ENCODE results near the gene MAP7D1. TPM values are rescaled to one million over a fixed set of nuclear protein-coding genes. Genes with fewer than 3 reads are reported as not detected.

The MAP7D1 gene
- total RNA-seq, 1 donor from 2014 or later: 71.0 TPM

DNA sequence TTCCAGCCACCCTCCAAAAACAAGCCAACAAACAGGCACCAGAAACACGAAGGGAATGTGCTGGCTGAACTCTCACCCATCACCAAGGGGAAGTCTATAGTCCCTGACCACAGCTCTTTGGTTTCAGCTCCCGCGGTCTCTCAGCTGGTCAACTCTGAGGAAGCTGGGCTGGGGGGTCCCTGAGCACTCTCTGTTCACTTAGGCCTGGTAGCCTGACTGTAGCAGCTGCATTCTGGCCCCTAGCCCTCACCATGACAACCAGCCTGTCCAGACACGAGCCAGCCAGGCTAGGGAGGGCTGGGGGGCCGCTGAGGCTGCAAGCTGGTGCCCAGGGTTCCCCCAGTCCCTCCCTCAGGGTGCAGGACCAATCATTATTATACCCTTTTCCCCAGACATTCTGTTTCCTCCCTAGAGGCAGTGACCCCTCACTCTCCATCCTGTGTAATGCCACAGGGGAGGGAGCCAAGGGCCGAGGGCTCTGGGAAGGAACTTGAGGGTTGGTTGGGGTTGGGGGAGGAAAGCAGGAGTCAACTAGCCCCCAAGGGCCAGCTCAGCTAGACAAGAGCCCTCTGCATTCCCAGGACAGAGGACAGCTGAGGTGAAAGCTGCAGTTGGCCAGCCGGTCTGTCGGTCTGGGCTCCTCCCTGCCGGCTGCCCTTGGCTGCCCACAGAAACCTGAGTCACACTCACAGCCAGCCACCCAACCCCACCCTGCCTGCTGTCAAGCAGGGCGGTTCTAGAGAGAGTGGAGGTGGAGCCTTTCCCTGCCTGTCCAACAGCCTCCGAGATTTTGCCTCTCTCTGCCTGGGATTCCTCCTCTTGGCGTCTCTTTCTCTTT lies 5.4 kb upstream of the MAP7D1 start:
- Histone ChIP-seq H3K36me3 (ENCODE audit: control insufficient read depth in 3 of 3, insufficient read depth in 3 of 3, low read length in 3 of 3) (peaks cover 0 to 4% (median 0%) of the 10 kb centered on the region in 3 donors), H3K4me1 (ENCODE audit: control insufficient read depth in 3 of 3, insufficient read depth in 3 of 3, low read length in 3 of 3) (peaks cover 51 to 70% (median 57%) of the 10 kb centered on the region in 3 donors), H3K4me3 (ENCODE audit: low read length in 3 of 3) (peak overlapping the region; percentile 45 to 63 (median 56)), H3K9me3 (ENCODE audit: control insufficient read depth in 3 of 3, low read length in 3 of 3) (no peaks in the 10 kb centered on the region), H3K9ac (ENCODE audit: low read depth in 1 of 3, low read length in 3 of 3) (peak overlapping the region; percentile 74 to 94 (median 83)), H3K27me3 (ENCODE audit: control insufficient read depth in 3 of 3, insufficient read depth in 3 of 3, low read length in 3 of 3) (no peaks in the 10 kb centered on the region), H3K27ac (ENCODE audit: low read depth, low read length) (peak overlapping the region; percentile 96)

GRCh38 chr1:36151134-36151844 lies 4.7 kb upstream of the MAP7D1 start:
- peaks cover 51 to 71% (median 57%) of the 10 kb centered on the region in 3 donors for H3K4me1 ChIP-seq (ENCODE audit: control insufficient read depth in 3 of 3, insufficient read depth in 3 of 3, low read length in 3 of 3)
- H3K4me3 ChIP-seq (ENCODE audit: low read length in 3 of 3): peak overlapping the region; percentile 15 to 56 (median 45)
- H3K27ac ChIP-seq (ENCODE audit: low read depth, low read length): peak overlapping the region; percentile 96
- peak overlapping the region; percentile 72 to 94 (median 83) for H3K9ac ChIP-seq (ENCODE audit: low read depth in 1 of 3, low read length in 3 of 3)
- no peaks in the 10 kb centered on the region for H3K27me3 ChIP-seq (ENCODE audit: control insufficient read depth in 3 of 3, insufficient read depth in 3 of 3, low read length in 3 of 3)
- no peaks in the 10 kb centered on the region for H3K9me3 ChIP-seq (ENCODE audit: control insufficient read depth in 3 of 3, low read length in 3 of 3)
- peaks cover 0 to 4% (median 0%) of the 10 kb centered on the region in 3 donors for H3K36me3 ChIP-seq (ENCODE audit: control insufficient read depth in 3 of 3, insufficient read depth in 3 of 3, low read length in 3 of 3)

DNA sequence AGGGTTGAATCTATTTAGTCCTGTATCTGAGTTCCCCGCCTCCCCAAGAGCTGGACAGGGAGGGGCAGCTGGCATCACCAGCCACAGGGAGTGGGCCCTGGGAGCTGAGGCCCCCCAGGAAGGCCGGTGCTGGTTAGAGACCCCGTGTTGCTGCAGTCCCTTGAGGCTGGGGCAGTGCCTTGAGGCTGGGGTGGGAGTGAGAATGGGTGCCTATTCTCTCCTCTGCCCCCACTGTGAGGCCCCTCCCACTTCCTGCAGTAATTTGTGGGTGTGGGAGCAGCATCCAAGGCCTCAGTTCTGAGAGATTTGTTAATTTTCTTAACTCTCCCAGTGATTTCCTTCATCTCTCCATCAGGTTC lies 4.1 kb upstream of the MAP7D1 start:
- no peaks in the 10 kb centered on the region for H3K27me3 ChIP-seq (ENCODE audit: control insufficient read depth in 3 of 3, insufficient read depth in 3 of 3, low read length in 3 of 3)
- H3K4me3 ChIP-seq (ENCODE audit: low read length in 3 of 3): peak overlapping the region in 1 of 3 donors; percentile 15
- no peaks in the 10 kb centered on the region for H3K9me3 ChIP-seq (ENCODE audit: control insufficient read depth in 3 of 3, low read length in 3 of 3)
- peaks cover 0 to 1% (median 0%) of the 10 kb centered on the region in 3 donors for H3K36me3 ChIP-seq (ENCODE audit: control insufficient read depth in 3 of 3, insufficient read depth in 3 of 3, low read length in 3 of 3)
- H3K4me1 ChIP-seq (ENCODE audit: control insufficient read depth in 3 of 3, insufficient read depth in 3 of 3, low read length in 3 of 3): peaks cover 51 to 71% (median 57%) of the 10 kb centered on the region in 3 donors
- H3K9ac ChIP-seq (ENCODE audit: low read depth in 1 of 3, low read length in 3 of 3): peak overlapping the region; percentile 48 to 83 (median 72)
- H3K27ac ChIP-seq (ENCODE audit: low read depth, low read length): peak overlapping the region; percentile 96

DNA sequence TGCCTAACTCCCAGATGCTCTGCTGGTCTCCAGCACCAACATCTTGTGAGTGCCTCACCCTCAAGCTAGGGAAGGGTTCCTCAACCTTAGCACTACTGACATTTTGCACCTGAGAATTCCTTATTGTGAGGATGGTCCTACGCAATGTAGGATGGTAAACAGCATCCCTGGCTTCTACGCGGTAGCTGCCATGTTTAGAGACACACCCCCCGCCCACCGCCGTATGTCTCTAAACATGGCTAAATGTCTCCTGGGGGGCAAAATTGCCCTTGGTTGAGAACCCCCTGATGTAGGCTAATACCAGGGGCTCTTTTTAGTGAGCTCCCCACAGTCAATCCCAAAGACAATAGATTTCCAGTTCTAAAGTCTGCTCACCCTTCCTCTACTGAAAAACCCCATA lies 2.5 kb upstream of the MAP7D1 start:
- Histone ChIP-seq H3K4me1 (ENCODE audit: control insufficient read depth in 3 of 3, insufficient read depth in 3 of 3, low read length in 3 of 3) (peaks cover 56 to 74% (median 67%) of the 10 kb centered on the region in 3 donors), H3K4me3 (ENCODE audit: low read length in 3 of 3) (no peak overlapping the region), H3K9me3 (ENCODE audit: control insufficient read depth in 3 of 3, low read length in 3 of 3) (no peaks in the 10 kb centered on the region), H3K27me3 (ENCODE audit: control insufficient read depth in 3 of 3, insufficient read depth in 3 of 3, low read length in 3 of 3) (no peaks in the 10 kb centered on the region), H3K36me3 (ENCODE audit: control insufficient read depth in 3 of 3, insufficient read depth in 3 of 3, low read length in 3 of 3) (peaks cover 0 to 2% (median 0%) of the 10 kb centered on the region in 3 donors), H3K9ac (ENCODE audit: low read depth in 1 of 3, low read length in 3 of 3) (peak overlapping the region in 2 of 3 donors; percentile 40 to 54), H3K27ac (ENCODE audit: low read depth, low read length) (peak overlapping the region; percentile 12)

GRCh38 chr1:36154335-36154734 lies 1.6 kb upstream of the MAP7D1 start:
- no peaks in the 10 kb centered on the region for H3K9me3 ChIP-seq (ENCODE audit: control insufficient read depth in 3 of 3, low read length in 3 of 3)
- H3K36me3 ChIP-seq (ENCODE audit: control insufficient read depth in 3 of 3, insufficient read depth in 3 of 3, low read length in 3 of 3): peaks cover 0 to 3% (median under 1%) of the 10 kb centered on the region in 3 donors
- H3K4me1 ChIP-seq (ENCODE audit: control insufficient read depth in 3 of 3, insufficient read depth in 3 of 3, low read length in 3 of 3): peaks cover 57 to 71% (median 66%) of the 10 kb centered on the region in 3 donors
- no peak overlapping the region for H3K4me3 ChIP-seq (ENCODE audit: low read length in 3 of 3)
- no peaks in the 10 kb centered on the region for H3K27me3 ChIP-seq (ENCODE audit: control insufficient read depth in 3 of 3, insufficient read depth in 3 of 3, low read length in 3 of 3)
- peak overlapping the region in 1 of 3 donors; percentile 100 for H3K9ac ChIP-seq (ENCODE audit: low read depth in 1 of 3, low read length in 3 of 3)
- H3K27ac ChIP-seq (ENCODE audit: low read depth, low read length): peak overlapping the region; percentile 99

- Histone ChIP-seq H3K36me3 (ENCODE audit: control insufficient read depth in 3 of 3, insufficient read depth in 3 of 3, low read length in 3 of 3) (peaks cover 4% of the 10 kb centered on the region in 3 donors), H3K4me1 (ENCODE audit: control insufficient read depth in 3 of 3, insufficient read depth in 3 of 3, low read length in 3 of 3) (peaks cover 59 to 73% (median 68%) of the 10 kb centered on the region in 3 donors), H3K27me3 (ENCODE audit: control insufficient read depth in 3 of 3, insufficient read depth in 3 of 3, low read length in 3 of 3) (no peaks in the 10 kb centered on the region), H3K4me3 (ENCODE audit: low read length in 3 of 3) (peak overlapping the region; percentile 73 to 94 (median 88)), H3K9me3 (ENCODE audit: control insufficient read depth in 3 of 3, low read length in 3 of 3) (no peaks in the 10 kb centered on the region), H3K27ac (ENCODE audit: low read depth, low read length) (peak overlapping the region; percentile 99), H3K9ac (ENCODE audit: low read depth in 1 of 3, low read length in 3 of 3) (peak overlapping the region; percentile 97 to 100 (median 100))
Measured at GRCh38 chr1:36154765-36155407, 1.1 kb upstream of the MAP7D1 start.

GRCh38 chr1:36156329-36157114 lies 562 bp downstream of the MAP7D1 start:
- Histone ChIP-seq H3K4me1 (ENCODE audit: control insufficient read depth in 3 of 3, insufficient read depth in 3 of 3, low read length in 3 of 3) (peaks cover 59 to 73% (median 68%) of the 10 kb centered on the region in 3 donors), H3K27ac (ENCODE audit: low read depth, low read length) (peak overlapping the region; percentile 99), H3K9ac (ENCODE audit: low read depth in 1 of 3, low read length in 3 of 3) (peak overlapping the region; percentile 87 to 100 (median 88)), H3K36me3 (ENCODE audit: control insufficient read depth in 3 of 3, insufficient read depth in 3 of 3, low read length in 3 of 3) (peaks cover 4 to 5% (median 4%) of the 10 kb centered on the region in 3 donors), H3K9me3 (ENCODE audit: control insufficient read depth in 3 of 3, low read length in 3 of 3) (no peaks in the 10 kb centered on the region), H3K4me3 (ENCODE audit: low read length in 3 of 3) (peak overlapping the region; percentile 78 to 91 (median 80)), H3K27me3 (ENCODE audit: control insufficient read depth in 3 of 3, insufficient read depth in 3 of 3, low read length in 3 of 3) (no peaks in the 10 kb centered on the region)

DNA sequence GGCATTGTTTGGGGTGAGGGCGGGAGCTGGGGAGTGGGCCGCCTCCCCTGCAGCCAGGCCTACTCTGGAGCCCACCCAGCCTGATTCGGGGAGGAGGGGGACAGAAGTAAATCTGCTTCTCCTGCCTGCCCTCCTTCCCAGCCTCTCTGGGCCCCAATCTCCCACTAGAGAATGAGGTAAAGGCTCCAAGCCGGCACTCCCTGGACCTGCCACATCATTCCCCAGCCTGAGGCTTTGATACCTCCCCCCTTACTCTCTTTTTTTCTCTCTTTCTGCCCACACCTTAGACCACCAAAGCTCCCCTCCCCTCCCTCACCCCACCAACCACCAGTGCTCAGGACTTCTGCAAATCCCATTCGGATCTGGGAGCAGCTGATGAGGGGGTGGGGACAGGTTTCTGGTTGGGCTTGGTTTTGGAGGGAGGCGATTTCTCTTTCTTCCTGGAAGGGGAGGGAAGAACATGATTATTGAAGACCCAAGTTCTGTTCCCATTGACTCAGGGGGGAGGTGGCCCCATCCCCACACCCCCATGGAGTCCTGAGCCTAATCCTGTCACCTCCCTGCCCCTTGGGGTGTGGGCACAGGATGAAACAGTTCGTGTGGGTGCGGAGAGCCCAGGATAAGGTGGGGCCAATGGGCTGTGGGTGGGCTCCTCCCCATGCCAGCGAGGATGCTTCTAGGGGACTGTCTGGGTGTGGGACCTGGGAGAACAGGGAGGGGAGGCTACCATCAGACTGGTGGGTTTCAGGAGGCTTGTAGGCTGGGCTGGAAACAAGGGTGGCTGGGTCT lies 1.3 kb downstream of the MAP7D1 start:
- peaks cover 60 to 76% (median 68%) of the 10 kb centered on the region in 3 donors for H3K4me1 ChIP-seq (ENCODE audit: control insufficient read depth in 3 of 3, insufficient read depth in 3 of 3, low read length in 3 of 3)
- no peaks in the 10 kb centered on the region for H3K27me3 ChIP-seq (ENCODE audit: control insufficient read depth in 3 of 3, insufficient read depth in 3 of 3, low read length in 3 of 3)
- H3K9ac ChIP-seq (ENCODE audit: low read depth in 1 of 3, low read length in 3 of 3): peak overlapping the region; percentile 87 to 100 (median 88)
- no peaks in the 10 kb centered on the region for H3K9me3 ChIP-seq (ENCODE audit: control insufficient read depth in 3 of 3, low read length in 3 of 3)
- H3K36me3 ChIP-seq (ENCODE audit: control insufficient read depth in 3 of 3, insufficient read depth in 3 of 3, low read length in 3 of 3): peaks cover 4 to 5% (median 4%) of the 10 kb centered on the region in 3 donors
- peak overlapping the region; percentile 99 for H3K27ac ChIP-seq (ENCODE audit: low read depth, low read length)
- peak overlapping the region; percentile 78 to 91 (median 80) for H3K4me3 ChIP-seq (ENCODE audit: low read length in 3 of 3)
